ENCODE data around the gene USP16.

DNA sequence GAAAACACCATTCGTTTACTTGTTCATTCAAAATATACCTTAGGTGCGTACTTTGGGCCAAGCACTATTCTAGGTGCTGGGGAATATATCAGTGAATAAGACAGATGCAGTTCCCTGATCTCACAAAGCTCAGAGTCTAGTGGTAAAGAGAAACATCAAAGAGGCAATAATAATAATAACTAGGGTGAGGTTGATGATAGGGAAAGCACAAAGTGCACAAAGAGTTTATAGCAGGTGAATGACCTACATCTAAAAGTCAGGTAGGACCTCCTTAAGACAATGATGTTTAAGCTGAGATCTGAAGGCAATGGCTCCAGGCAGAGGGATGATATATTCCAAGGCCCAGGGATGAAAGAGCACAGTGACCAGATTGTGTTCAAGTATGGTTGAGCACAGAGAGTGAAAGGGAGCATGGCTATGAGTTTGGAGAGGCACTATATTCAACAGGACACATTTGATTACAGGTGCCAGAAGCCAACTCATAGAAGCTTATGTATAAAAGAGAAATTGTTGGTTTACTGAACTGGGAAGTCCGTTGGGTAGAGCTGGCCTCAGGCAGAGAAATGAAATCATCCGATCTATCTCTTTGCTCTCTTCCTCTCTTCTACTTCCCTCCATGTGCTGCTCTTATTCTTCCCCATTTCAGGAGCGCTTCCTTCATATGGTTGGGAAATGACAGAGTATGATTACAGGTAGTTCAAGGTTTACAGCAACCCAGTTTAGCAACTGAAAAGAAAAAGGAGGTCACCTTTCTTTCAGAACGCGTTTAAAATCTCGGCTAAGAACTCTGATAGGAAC is 71.9 kb downstream of the USP16 start:
- TF ChIP-seq RAD21 (conservative IDR thresholded peaks at IDR 0.05 in 1 of 2, IDR thresholded peaks at IDR 0.05 in 1 of 2) (no peak), POLR2A (IDR thresholded peaks at IDR 0.05; ENCODE audit: low read length) (no peak), CTCF (IDR thresholded peaks at IDR 0.05) (no peak), RFX5 (IDR thresholded peaks at IDR 0.05) (no peak), REST (IDR thresholded peaks at IDR 0.05) (no peak), EP300 (IDR thresholded peaks at IDR 0.05) (no peak), SMC3 (IDR thresholded peaks at IDR 0.05) (no peak)
- TF ChIP-seq, protein P1, sequence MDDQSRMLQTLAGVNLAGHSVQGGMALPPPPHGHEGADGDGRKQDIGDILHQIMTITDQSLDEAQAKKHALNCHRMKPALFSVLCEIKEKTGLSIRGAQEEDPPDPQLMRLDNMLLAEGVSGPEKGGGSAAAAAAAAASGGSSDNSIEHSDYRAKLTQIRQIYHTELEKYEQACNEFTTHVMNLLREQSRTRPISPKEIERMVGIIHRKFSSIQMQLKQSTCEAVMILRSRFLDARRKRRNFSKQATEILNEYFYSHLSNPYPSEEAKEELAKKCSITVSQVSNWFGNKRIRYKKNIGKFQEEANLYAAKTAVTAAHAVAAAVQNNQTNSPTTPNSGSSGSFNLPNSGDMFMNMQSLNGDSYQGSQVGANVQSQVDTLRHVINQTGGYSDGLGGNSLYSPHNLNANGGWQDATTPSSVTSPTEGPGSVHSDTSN (IDR thresholded peaks at IDR 0.05), result no peak
- TF ChIP-seq, protein P2, sequence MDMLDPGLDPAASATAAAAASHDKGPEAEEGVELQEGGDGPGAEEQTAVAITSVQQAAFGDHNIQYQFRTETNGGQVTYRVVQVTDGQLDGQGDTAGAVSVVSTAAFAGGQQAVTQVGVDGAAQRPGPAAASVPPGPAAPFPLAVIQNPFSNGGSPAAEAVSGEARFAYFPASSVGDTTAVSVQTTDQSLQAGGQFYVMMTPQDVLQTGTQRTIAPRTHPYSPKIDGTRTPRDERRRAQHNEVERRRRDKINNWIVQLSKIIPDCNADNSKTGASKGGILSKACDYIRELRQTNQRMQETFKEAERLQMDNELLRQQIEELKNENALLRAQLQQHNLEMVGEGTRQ (IDR thresholded peaks at IDR 0.05), result no peak
